Measurements from ENCODE around the gene NDC1.

The NDC1 gene

DNA sequence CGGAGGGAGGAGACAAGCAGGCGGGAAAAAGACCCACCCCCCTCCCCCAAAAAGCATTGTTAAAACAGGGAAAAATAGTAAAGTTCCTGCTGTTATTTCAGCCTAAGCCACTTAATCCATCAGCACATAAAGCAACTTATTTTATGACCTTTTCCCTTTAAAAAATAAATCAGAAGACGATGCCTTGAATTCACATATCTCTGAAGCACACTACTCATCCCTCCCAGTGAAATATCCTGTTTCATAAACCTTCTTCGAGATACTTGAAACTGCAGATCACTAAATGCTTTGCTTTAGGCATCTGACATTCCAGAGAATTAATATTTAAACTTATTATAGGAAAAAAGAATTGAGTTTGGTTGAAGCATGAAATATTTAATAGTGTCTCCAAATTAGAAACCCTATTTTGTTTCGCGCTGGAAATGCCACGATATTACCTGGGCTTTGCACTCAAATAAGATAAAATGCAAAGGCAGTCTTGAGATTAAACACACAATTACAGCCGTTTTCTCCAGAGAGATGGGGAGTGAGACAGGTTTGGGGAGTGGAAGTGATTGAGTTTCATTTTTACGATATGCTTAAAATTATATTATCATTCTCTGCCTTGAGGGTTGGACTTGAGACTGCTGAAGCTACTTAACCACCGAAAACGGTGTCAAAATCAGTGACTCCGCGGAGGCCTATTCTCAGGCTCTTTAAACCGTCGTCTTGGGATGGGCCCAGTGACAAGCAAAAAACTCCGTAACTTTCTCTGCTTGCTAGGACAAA is 108.5 kb downstream of the NDC1 start:
- DNase-seq, result no peak

DNA sequence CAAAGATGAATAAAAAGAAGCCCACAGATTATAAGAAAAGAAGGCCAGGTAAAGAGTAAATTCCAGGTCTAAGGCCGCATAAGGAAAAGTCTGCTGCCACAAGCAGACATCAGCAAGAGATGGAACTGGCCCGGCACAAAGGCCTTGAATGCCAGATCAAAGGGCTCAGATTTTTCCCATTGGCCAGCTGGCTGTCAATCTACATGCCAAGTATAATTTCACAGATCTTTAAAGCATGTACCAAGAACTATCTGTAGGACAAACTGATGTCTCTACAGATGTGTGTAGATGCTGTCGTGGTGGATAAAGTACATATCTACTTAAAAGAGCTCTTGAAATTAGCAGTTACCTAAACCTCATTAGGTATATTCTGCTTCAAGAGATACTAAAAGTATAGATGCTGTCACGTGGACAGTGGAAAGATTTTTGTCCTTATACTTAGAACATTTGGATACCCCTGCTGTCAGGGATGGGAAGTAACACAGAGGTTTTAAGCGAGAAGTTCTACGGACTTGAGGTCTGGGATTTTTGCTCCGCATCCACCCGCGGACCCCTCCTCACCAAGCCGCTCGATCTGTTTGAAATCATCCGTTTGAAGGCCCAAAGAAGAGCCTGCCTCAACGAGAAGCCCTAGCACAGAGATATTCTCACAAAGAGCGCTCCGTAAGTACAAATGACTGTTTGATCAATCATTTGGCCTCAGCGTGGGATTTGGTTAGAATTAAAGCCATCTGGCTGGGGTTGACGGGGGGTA is 109.2 kb downstream of the NDC1 start:
- DNase-seq, result no peak

DNA sequence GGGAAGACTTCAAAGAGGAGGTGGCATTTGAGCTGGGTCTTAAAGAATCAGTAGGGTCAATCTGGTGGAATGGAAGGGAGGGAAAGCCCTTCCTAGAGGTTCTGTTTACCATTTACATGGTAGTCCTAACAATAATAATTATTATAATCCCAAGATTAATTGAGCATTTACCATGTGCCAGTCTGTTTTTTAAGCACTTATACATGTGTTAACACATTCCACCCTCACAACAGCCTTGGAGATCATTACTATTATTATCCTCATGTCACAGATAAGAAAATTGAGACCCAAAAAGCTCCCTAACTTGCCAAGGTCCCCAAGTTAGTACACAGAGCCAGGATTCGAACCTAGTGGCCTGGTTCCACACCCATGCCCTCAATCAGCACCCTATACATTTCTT is 109.9 kb downstream of the NDC1 start:
- DNase-seq, result no peak

DNA sequence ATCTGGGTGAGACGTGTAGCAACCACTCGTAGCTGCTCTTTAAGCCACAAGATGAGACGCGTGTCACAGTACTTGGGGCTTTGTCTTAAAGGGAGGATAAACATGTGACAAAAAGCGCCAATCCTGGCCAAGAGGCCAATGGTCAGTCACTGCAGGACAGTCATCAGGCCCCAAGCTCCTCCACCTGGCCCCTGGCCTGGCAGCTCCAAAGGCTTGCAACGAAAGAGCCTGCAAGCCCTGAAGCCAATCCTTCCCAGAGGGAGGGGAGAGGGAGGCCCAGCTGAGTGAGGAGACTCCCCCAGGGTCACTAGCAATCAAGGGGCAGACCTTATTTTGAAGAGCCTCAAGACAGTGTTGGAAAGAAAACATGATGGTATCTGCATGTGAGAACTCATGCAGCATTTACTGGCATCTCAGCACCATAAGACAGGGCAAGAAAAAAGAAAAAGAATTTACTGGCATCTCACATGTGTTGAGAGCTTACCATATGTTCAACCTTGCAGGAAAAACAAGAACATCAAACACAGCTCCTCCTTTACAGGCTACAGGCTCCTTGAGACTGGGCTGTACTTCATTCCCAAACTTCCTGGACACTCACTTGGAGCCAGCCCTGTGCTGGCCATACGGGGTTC is 110.5 kb downstream of the NDC1 start:
- no peak for DNase-seq

DNA sequence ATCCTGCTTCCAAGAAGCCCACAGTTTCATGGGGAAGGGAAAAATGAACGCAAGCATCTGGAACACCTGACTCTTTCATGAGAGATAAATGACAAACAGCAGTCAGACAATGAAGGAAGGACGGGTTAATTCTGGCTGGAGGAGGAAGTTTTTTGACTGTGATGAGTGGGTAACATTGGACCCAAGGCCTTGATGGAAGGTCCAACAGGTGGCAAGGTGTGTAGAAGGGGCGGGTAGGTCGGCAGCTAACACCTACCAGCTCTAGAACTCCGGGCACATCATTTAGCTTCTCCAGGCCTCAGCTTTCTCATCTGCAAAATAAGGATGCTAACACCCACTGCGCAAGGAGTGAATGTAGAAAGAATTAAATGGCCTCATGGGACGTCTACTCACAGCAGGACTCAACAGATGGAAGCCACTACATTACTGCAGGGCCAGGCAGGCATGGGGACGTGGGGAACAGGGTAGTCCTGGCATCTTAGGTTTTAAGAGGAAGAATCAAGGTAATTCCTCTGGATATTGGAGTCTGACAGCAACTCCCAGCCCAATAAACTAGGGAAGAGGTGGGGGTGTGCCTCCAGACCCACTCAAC is 112.0 kb downstream of the NDC1 start:
- no peak for DNase-seq

DNA sequence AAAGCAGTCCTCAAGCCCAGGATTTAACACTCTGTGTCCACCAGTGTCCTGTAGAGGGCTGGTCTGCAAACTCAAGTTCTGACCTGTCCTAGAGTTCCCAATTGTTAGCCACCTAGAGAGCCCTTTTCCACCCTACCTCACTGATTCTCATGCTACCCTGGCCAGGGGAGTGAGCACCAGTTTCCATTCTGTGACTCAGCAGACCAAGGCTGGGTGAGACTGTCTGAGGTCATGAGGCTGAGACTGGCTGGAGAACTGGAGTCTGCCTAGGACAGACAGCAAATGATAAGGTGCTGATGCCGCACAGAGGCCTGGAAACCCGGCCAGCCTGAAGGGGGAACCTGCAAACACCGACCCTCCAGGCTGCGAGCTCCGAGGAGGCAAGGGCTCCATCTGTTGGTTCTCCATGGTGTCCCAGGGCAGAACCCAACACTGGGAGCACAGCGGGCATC is 112.8 kb downstream of the NDC1 start:
- DNase-seq, result no peak

DNA sequence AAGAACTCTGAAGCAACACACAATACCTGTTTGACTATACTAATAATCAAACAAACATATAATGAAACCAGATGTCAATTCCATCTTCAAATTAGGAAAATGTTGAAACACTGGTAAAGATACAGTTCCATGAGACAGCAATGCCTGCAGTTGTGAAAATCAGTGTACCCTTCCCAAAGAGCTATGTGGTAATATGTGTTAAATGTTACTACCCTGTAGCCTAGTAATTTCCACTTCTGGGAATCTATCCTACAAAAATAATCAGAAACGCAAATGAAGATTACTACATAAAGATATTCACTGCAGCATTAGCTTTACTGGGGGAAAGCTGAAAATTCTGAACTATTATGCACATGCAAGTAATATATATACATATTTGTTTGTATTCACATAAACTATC is 116.1 kb downstream of the NDC1 start:
- DNase-seq, result no peak

DNA sequence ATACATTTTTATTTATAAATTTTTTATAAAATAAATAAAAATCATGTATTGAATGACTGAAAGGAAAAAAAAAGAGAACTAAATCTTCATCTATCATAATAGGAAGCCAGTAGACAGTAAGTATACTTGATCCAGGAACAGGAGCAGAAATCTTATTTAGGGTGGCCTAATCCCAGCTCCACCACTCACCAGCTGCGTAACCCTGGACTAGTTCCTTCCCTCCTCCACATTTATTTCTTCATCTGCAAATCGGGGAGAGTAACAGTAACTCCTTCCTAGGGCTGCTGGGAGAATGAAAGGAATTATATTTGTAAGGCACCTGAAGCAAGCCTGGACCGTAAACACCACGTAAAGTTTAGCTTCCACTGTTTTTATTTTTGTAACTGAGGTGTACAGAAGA is 117.0 kb downstream of the NDC1 start:
- DNase-seq, result no peak

DNA sequence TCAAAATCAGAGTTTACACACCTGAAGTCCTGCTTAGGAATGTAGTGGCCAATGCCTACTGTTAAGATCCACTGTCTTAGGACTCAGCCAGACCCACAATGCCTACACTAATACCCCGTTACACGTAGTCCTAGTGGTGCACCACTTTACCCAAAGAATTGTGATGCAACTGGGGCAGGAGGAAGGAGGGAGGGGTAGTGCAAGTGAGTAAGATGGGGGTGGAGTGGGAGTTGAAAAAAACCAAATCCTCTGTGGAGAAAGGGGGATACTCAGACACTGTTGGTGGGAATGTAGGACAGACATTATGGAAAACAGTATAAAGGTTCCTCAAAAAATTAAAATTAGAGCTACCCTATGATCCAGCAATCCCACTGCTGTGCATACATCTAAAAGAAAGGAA is 118.6 kb downstream of the NDC1 start:
- DNase-seq, result no peak

DNA sequence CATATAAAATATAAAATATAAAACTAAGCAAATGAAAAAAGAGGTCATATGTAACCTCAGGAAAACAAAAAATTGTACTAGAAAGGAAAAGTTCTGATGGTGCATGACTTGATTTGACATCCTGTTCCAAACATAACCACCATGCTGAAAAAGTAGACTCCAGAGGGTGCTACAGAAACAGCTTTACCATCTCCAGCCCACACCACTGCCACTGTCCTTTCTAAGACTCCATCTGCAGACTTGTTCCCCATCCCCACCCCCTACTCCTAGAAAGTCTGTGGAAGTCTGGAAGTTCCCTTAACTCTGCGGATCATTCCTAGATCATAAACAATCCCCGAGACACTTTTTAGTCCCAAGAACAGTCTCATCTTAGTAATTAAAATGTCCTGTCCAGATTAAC is 119.7 kb downstream of the NDC1 start:
- DNase-seq, result no peak

DNA sequence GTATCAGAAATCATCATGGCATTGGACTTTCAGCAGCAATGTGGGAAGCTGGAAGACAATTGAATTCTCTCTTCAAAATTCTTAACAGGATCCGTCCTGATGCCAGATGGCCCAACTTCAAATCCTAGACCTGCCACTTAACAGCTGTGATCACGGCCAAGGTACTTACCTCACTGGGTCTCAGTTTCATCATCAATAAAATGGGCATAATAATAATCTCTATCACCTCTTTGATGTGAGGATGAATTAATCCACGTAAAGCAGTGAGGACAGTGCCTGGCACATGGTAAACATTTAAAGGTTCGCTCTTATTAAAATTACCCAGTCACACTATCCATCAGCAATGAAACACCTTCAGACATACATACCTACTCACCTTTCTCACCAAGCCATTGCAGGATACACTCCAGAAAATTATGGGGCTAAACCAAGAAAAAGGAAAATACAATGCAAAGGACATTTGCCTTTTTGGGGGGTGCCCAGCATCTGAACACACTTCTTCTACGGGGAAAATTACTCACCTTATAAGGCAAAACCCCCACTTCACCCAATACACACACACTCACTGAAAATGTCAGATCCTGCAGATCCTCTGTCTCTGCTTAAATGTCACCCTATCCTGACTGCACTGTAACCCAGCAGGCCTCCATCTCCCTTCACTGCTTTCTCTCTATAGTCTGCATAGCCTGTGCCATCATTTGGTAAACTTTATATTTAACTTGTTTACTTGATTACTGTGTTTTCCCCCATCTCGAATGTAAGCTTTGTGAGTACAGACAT is 120.9 kb downstream of the NDC1 start:
- no peak for DNase-seq

DNA sequence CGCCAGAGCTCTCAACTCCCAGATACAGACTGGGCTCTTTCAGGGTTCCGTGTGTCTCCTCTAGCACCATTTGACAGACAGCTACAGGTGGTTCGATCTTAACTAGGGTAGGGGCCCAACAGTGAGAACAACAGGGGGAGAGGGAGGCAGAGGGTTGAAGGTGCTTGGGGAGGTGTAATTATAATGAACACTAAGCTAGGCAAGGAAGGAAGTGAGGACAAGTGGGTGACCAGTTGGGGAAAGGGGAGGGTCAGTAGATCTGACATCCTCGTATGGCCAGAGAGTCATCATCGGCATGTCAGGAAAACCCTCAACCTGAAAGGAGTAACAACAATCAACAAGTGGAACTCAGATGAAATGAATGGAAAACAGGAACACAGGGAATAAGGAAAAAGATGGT is 121.9 kb downstream of the NDC1 start:
- DNase-seq, result no peak

DNA sequence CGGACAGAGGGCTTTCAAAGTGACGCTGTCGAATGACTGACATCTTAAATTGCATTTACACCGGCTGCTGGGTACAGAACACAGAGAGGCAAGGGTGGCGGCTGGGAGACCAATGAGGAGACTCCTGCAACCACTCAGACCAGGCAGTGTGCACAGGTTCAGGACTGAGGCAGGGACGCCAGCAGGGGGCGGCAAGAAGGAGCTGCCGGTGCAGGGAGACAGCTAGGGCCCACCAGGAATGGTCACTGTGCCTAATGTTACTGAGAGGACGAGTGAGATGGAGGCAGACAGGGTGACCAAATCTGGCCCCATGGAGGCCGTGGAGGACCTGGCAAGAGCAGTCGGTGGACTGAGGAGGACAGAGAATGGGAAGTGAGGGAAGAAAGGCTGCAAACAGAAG is 122.6 kb downstream of the NDC1 start:
- no peak for DNase-seq

Measured in CD4-positive, alpha-beta T cell treated with Interferon gamma for 1 hour (primary cell).